GM19455 (cell line): ENCODE data around the gene EXD3.
"Not testable (repeated sequence)": the region's sequence is repeated elsewhere in the genome, so short reads cannot be mapped to it uniquely, and the experiment has no call there.

Source experiments
- ATAC-seq: cut with Tn5 transposase; IDR thresholded peaks from one replicate; pipeline ENCODE4 v1.9.1; 2021; ENCODE audit not compliant: unreplicated experiment

Gene EXD3

GRCh38 chr9:137262173-137262908 is 160.6 kb downstream of the EXD3 start:
- ATAC-seq: not testable (repeated sequence)
